Coronary artery (tissue), 2 donors: ENCODE results near the gene KCTD13.
A peak's percentile ranks its signal among the peaks of the same experiment; 100 is the strongest.
"Not testable (repeated sequence)": the region's sequence is repeated elsewhere in the genome, so short reads cannot be mapped to it uniquely, and the experiment has no call there.

ENCODE experiments used
- DNase-seq: peaks from one replicate; pipeline ENCODE4 v3.0.0-alpha.2; 2017; ENCODE audit warnings: low spot score
- H3K27ac ChIP-seq, 2 donors: fragments of 200-600 bp; sonication (generic); one replicate each; pipeline ENCODE4 v1.5.1; 2016 to 2019
- H3K4me3 ChIP-seq: fragments of 200-600 bp; sonication (generic); 2 replicates; pipeline ENCODE4 v1.5.1; 2016; ENCODE audit warnings: mild to moderate bottlenecking, moderate library complexity
- CTCF ChIP-seq: fragments of 200-600 bp; sonication (generic); IDR thresholded peaks from one replicate; pipeline ENCODE4 v1.5.1; 2019; ENCODE audit warnings: antibody characterized with exemption

KCTD13 gene

DNA sequence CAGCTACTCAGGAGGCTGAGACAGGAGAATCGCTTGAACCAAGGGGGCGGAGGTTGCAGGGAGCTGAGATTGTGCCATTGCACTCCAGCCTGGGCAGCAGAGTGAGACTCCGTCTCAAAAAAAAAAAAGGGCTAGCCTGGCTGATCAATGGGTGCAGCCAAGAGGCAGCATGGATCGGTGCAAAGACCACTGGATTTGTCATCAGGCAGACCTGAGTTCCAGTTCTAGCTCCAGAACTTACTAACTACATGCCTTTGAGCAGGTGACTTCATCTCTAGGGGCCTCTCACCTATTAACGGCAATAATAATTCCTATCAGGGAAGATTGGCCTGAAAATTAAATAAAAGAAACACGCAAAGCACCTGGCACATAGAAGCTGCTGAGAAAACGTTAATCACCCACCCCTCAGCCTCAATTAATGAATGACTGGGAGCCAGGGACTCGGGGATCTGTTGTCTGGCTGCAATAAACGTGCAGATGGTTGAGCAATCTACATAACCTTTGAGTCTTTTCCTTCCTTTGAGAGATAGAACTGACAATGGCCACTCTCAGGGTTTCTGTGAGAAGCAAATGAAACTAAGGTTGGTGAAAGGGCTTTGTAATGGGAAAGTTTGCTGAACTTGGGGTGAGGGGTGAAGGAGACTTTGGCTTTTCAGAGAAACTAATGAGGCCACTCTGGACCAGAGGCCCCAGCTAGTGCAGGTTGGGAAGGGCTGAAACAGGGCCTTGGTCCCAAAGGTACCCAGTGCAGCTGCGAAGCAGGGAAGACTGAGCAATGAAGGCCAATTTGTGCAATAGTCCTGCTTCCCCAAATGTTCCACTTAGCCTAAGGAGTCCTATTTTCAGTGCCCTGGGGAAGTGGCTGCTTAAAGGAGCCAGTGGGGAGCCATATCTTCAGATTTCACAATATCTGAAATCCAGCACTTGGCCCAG is 34.2 kb downstream of the KCTD13 start:
- Histone ChIP-seq H3K27ac (no peak overlapping the region), H3K4me3 (no peak overlapping the region)
- no peak for TF ChIP-seq CTCF
- DNase-seq = no peak

GRCh38 chr16:29889372-29889771 is 36.7 kb downstream of the KCTD13 start:
- not testable (repeated sequence) for DNase-seq, H3K4me3 ChIP-seq, H3K27ac ChIP-seq

GRCh38 chr16:29883987-29884386 is 42.0 kb downstream of the KCTD13 start:
- no peak for DNase-seq
- TF ChIP-seq CTCF = no peak
- H3K27ac ChIP-seq = no peak overlapping the region
- H3K4me3 ChIP-seq = no peak overlapping the region

DNA sequence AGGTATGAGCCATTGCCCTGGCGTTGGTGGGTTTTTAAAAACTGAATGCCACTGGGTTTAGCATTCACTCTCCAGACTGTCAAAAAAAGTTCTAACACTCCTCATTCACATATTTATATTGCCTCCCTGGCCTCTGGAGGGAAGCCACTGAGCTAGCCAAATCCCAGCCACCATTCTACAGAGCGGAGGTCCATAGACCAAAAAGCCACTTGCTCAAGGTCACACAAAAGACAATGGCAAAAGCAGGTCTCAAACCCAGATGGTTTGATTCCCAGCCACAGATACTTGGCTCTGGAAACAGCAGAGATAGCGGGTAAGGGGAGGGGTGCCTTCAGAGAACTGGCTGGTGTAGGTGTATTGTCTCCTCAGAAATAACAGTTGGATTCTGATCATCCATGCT is 45.0 kb downstream of the KCTD13 start:
- Histone ChIP-seq H3K27ac (no peak overlapping the region), H3K4me3 (no peak overlapping the region)
- TF ChIP-seq CTCF = no peak
- DNase-seq = no peak

- Histone ChIP-seq H3K4me3 (no peak overlapping the region), H3K27ac (no peak overlapping the region)
- TF ChIP-seq CTCF = no peak
- DNase-seq = no peak
Observed at GRCh38 chr16:29878172-29878571, 47.9 kb downstream of the KCTD13 start.

GRCh38 chr16:29877266-29877961 is 48.6 kb downstream of the KCTD13 start:
- H3K27ac ChIP-seq = no peak overlapping the region
- no peak for DNase-seq
- peak overlapping the region; percentile 35 for H3K4me3 ChIP-seq
- no peak for TF ChIP-seq CTCF

DNA sequence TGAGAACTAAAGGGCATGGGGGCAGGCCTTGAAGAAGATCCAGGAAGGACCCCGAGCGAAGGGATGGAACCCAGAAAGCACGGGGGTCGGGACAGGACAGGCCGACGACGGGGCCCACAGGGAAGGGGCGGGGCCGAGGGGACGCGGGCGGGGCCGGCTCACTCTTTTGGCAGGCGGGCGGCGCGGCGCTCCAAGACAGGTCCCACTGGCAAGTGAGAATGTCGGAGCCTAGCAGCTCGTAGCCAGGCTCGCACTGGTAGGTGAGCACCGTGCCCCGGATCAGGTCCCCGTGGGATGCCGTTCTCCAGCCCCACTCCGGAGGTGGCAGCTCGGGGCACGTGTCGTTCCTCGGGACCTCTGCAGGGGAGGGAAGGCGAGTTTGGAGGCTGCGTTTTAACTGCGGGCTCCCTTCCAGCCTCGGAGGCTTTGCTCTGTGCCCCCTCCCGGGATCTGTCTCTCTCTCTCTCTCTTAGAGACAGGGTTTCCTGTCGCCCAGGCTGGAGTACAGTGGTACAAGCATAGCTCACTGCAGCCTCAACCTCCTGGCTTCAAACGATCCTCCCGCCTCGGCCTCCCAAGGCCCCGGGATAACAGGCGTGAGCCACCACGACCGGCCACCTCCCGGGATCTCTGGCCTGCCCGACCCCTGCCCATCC is 49.3 kb downstream of the KCTD13 start:
- TF ChIP-seq CTCF = no peak
- Histone ChIP-seq H3K27ac (no peak overlapping the region), H3K4me3 (peak overlapping the region; percentile 35)
- DNase-seq = no peak
